H9 (cell line): Measurements from ENCODE around the gene ENOX1. TPM values are rescaled to one million over a fixed set of nuclear protein-coding genes. Genes with fewer than 3 reads are reported as not detected.

Experiments used
- DNase-seq: peaks from one replicate; pipeline ENCODE4 v3.0.0-alpha.2; 2017
- H2AFZ ChIP-seq: one replicate; pipeline ENCODE4 v1.6.1; 2013; ENCODE audit warnings: mild to moderate bottlenecking, low read length, control low read depth, moderate library complexity
- H2AK5ac ChIP-seq: 2 replicates; pipeline ENCODE4 v1.6.1; 2013; ENCODE audit warnings: low read length, control low read depth, mixed read lengths; ENCODE audit not compliant: insufficient read length
- H2BK120ac ChIP-seq: one replicate; pipeline ENCODE4 v1.6.1; 2013; ENCODE audit warnings: low read depth, mild to moderate bottlenecking, low read length, control low read depth, inconsistent platforms; ENCODE audit not compliant: poor library complexity, severe bottlenecking
- H2BK12ac ChIP-seq: 2 replicates; pipeline ENCODE4 v1.6.1; 2013; ENCODE audit warnings: low read length, control low read depth, mixed read lengths, low read depth; ENCODE audit not compliant: insufficient read length
- H2BK15ac ChIP-seq: 2 replicates; pipeline ENCODE4 v1.6.1; 2013; ENCODE audit warnings: low read depth, low read length, control low read depth
- H2BK20ac ChIP-seq: one replicate; pipeline ENCODE4 v1.6.1; 2013; ENCODE audit warnings: low read depth, mild to moderate bottlenecking, low read length, control low read depth, inconsistent platforms; ENCODE audit not compliant: poor library complexity, severe bottlenecking
- H2BK5ac ChIP-seq: 2 replicates; pipeline ENCODE4 v1.6.1; 2013; ENCODE audit warnings: low read length, control low read depth, mixed read lengths; ENCODE audit not compliant: insufficient read length
- H3K14ac ChIP-seq: 2 replicates; pipeline ENCODE4 v1.6.1; 2013; ENCODE audit warnings: low read length, control low read depth; ENCODE audit not compliant: insufficient read depth
- H3K18ac ChIP-seq: 2 replicates; pipeline ENCODE4 v1.6.1; 2013; ENCODE audit warnings: low read depth, mild to moderate bottlenecking, mixed read lengths, low read length, control low read depth; ENCODE audit not compliant: insufficient read length
- H3K23ac ChIP-seq: 2 replicates; pipeline ENCODE4 v1.6.1; 2013; ENCODE audit warnings: low read length, control low read depth, mixed read lengths, low read depth; ENCODE audit not compliant: insufficient read length
- H3K23me2 ChIP-seq: 2 replicates; pipeline ENCODE4 v1.6.1; 2013; ENCODE audit warnings: low read depth, mild to moderate bottlenecking, mixed read lengths, low read length, control low read depth; ENCODE audit not compliant: insufficient read length, poor library complexity, severe bottlenecking
- H3K27ac ChIP-seq: 2 replicates; pipeline ENCODE4 v1.5.1; 2013; ENCODE audit warnings: low read length, control low read depth, mixed read lengths, low read depth; ENCODE audit not compliant: insufficient read length
- H3K27me3 ChIP-seq: 2 replicates; pipeline ENCODE4 v1.6.1; 2013; ENCODE audit warnings: low read length, control low read depth, inconsistent platforms; ENCODE audit not compliant: insufficient read depth
- H3K4ac ChIP-seq: 2 replicates; pipeline ENCODE4 v1.6.1; 2013; ENCODE audit warnings: low read depth, mild to moderate bottlenecking, control low read depth, inconsistent platforms, low read length, moderate library complexity
- H3K4me1 ChIP-seq: 2 replicates; pipeline ENCODE4 v1.6.1; 2013; ENCODE audit warnings: low read length, control low read depth, inconsistent platforms; ENCODE audit not compliant: insufficient read depth
- H3K4me2 ChIP-seq: 2 replicates; pipeline ENCODE4 v1.6.1; 2013; ENCODE audit warnings: low read length, control low read depth, mixed read lengths; ENCODE audit not compliant: insufficient read length, insufficient read depth
- H3K56ac ChIP-seq: 2 replicates; pipeline ENCODE4 v1.6.1; 2013; ENCODE audit warnings: low read depth, mild to moderate bottlenecking, mixed read lengths, low read length, control low read depth; ENCODE audit not compliant: insufficient read length
- H3K79me1 ChIP-seq: 2 replicates; pipeline ENCODE4 v1.6.1; 2013; ENCODE audit warnings: low read depth, mild to moderate bottlenecking, moderate library complexity, low read length, control low read depth, inconsistent platforms; ENCODE audit not compliant: insufficient read depth, poor library complexity, severe bottlenecking
- H3K79me2 ChIP-seq: 2 replicates; pipeline ENCODE4 v1.6.1; 2013; ENCODE audit warnings: low read length, control low read depth, inconsistent platforms; ENCODE audit not compliant: insufficient read depth
- H3K9ac ChIP-seq: 2 replicates; pipeline ENCODE4 v1.6.1; 2013; ENCODE audit warnings: low read length, control low read depth, mixed read lengths; ENCODE audit not compliant: insufficient read length; ENCODE audit errors: extremely low read depth
- H3K9me3 ChIP-seq: one replicate; pipeline ENCODE4 v1.6.1; 2013; ENCODE audit warnings: low read depth, low read length, inconsistent platforms; ENCODE audit not compliant: control insufficient read depth
- H3T11ph ChIP-seq: one replicate; pipeline ENCODE4 v1.6.1; 2013; ENCODE audit warnings: mild to moderate bottlenecking, low read length, control low read depth, inconsistent platforms
- H4K20me1 ChIP-seq: one replicate; pipeline ENCODE4 v1.6.1; 2013; ENCODE audit not compliant: control insufficient read depth, insufficient read length, insufficient read depth
- H4K5ac ChIP-seq: 2 replicates; pipeline ENCODE4 v1.6.1; 2013; ENCODE audit warnings: low read depth, mild to moderate bottlenecking, mixed read lengths, low read length, control low read depth; ENCODE audit not compliant: insufficient read length
- H4K8ac ChIP-seq: replicated peaks from 2 replicates; pipeline ENCODE4 v1.6.1; 2013; ENCODE audit warnings: low read length, control low read depth, mixed read lengths, low read depth; ENCODE audit not compliant: insufficient read length
- H4K91ac ChIP-seq: 2 replicates; pipeline ENCODE4 v1.6.1; 2013; ENCODE audit warnings: low read depth, mild to moderate bottlenecking, moderate library complexity, mixed read lengths, low read length, control low read depth; ENCODE audit not compliant: insufficient read length
- H3K27ac Mint-ChIP-seq, 3 experiments: 2 replicates in 2 of 3; 3 replicates in 1 of 3; pipeline ENCODE4 v1.8.0; 2020 to 2021; ENCODE audit warnings: mixed read lengths in 3 of 3, mild to moderate bottlenecking in 1 of 3, moderate library complexity in 1 of 3
- H3K27me3 Mint-ChIP-seq: 2 replicates; pipeline ENCODE4 v1.8.0; 2021; ENCODE audit warnings: low read depth, mild to moderate bottlenecking, moderate library complexity, mixed read lengths
- H3K36me3 Mint-ChIP-seq, 3 experiments: 2 replicates in 2 of 3; 3 replicates in 1 of 3; pipeline ENCODE4 v1.8.0; 2020 to 2021; ENCODE audit warnings: low read depth in 3 of 3, mixed read lengths in 3 of 3; ENCODE audit not compliant: insufficient read depth in 1 of 3
- H3K4me1 Mint-ChIP-seq, 2 experiments: 2 replicates each; pipeline ENCODE4 v1.8.0; 2020; ENCODE audit warnings: mixed read lengths in 2 of 2
- H3K4me3 Mint-ChIP-seq, 2 experiments: 2 replicates in 1 of 2; 3 replicates in 1 of 2; pipeline ENCODE4 v1.8.0; 2020 to 2021; ENCODE audit warnings: mild to moderate bottlenecking in 2 of 2, mixed read lengths in 2 of 2, moderate library complexity in 1 of 2
- H3K9me3 Mint-ChIP-seq, 2 experiments: 2 replicates in 1 of 2; 3 replicates in 1 of 2; pipeline ENCODE4 v1.8.0; 2020; ENCODE audit warnings: mild to moderate bottlenecking in 2 of 2, mixed read lengths in 2 of 2, moderate library complexity in 1 of 2
- WGBS: extraction: QIAGEN DNeasy Blood & Tissue Kit; methylation state at CpG from one replicate; pipeline ENCODE4 v1.1.7; 2013; ENCODE audit warnings: missing lambda C conversion rate, low lambda C conversion rate, mixed read lengths; ENCODE audit not compliant: insufficient read length; ENCODE audit errors: extremely low coverage; 5-methylcytosine and 5-hydroxymethylcytosine counted together
- total RNA-seq: library from RNA; stranded (reverse); gene quantifications from 2 replicates; pipeline ENCODE4 v1.2.1, GENCODE V29; 2021
- TF ChIP-seq, protein P1 (sequence below): fragments of 200-600 bp; sonication (generic); conservative IDR thresholded peaks from 3 replicates; pipeline ENCODE4 v1.8.0; 2021; ENCODE audit warnings: antibody characterized with exemption, mild to moderate bottlenecking

Gene ENOX1
- total RNA-seq, 1 experiment from 2014 or later, result 0.24 TPM

DNA sequence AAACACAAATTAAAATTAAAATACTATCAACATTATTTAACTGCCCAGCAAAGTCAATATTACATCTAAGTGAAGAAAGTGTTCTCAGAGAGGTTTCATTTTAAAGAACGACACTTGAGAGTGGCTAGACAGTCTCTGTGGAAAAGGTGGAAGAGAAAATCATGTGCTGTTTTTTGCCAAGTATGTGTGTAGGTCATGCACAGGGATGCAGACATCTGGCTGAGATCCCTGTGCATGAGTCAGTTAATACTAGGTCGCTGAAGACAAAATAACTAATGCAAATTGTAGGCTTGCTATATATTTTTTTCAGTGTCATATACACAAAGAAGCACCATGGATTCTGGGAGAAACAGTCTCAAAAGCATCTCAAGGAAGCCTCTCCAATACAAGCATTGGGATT is 44.3 kb upstream of the ENOX1 start:
- Histone ChIP-seq H2BK12ac (no peak overlapping the region), H2BK20ac (no peak overlapping the region), H3K4me1 (no peaks in the 10 kb centered on the region), H2BK15ac (no peak overlapping the region), H3K79me1 (no peaks in the 10 kb centered on the region), H4K8ac (no peak overlapping the region), H3K23ac (no peak overlapping the region), H3K4ac (no peak overlapping the region), H3K79me2 (no peaks in the 10 kb centered on the region), H4K91ac (no peak overlapping the region), H2BK120ac (no peak overlapping the region), H2BK5ac (no peak overlapping the region), H3K9ac (no peak overlapping the region), H3K27me3 (no peaks in the 10 kb centered on the region), H3K23me2 (no peaks in the 10 kb centered on the region), H3K27ac (no peak overlapping the region), H3T11ph (no peak overlapping the region), H3K56ac (no peak overlapping the region), H3K14ac (no peak overlapping the region), H3K4me2 (no peak overlapping the region), H4K20me1 (no peaks in the 10 kb centered on the region), H4K5ac (no peak overlapping the region), H2AK5ac (no peak overlapping the region), H2AFZ (no peak overlapping the region), H3K9me3 (no peaks in the 10 kb centered on the region), H3K18ac (no peak overlapping the region)
- DNase-seq, result no peak
- Mint-ChIP-seq H3K4me1 (no peaks in the 10 kb centered on the region), H3K27ac (no peak overlapping the region), H3K36me3 (no peaks in the 10 kb centered on the region), H3K27me3 (no peaks in the 10 kb centered on the region), H3K4me3 (no peak overlapping the region), H3K9me3 (no peaks in the 10 kb centered on the region)
- TF ChIP-seq, protein P1, sequence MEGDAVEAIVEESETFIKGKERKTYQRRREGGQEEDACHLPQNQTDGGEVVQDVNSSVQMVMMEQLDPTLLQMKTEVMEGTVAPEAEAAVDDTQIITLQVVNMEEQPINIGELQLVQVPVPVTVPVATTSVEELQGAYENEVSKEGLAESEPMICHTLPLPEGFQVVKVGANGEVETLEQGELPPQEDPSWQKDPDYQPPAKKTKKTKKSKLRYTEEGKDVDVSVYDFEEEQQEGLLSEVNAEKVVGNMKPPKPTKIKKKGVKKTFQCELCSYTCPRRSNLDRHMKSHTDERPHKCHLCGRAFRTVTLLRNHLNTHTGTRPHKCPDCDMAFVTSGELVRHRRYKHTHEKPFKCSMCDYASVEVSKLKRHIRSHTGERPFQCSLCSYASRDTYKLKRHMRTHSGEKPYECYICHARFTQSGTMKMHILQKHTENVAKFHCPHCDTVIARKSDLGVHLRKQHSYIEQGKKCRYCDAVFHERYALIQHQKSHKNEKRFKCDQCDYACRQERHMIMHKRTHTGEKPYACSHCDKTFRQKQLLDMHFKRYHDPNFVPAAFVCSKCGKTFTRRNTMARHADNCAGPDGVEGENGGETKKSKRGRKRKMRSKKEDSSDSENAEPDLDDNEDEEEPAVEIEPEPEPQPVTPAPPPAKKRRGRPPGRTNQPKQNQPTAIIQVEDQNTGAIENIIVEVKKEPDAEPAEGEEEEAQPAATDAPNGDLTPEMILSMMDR, result no peak
- WGBS, result no CpG with 5 or more reads among the region's 2 CpGs
